ENCODE results near the gene SMIM13.

The SMIM13 gene

GRCh38 chr6:11121851-11122250, 28.2 kb downstream of the SMIM13 start:
- no peak for DNase-seq (ENCODE audit: low read depth in 2 of 2)

- DNase-seq (ENCODE audit: low read depth in 2 of 2), result no peak
These were observed 28.7 kb downstream of the SMIM13 start for GRCh38 chr6:11122380-11122779.

GRCh38 chr6:11123978-11124377, 30.3 kb downstream of the SMIM13 start:
- DNase-seq (ENCODE audit: low read depth in 2 of 2), result no peak

GRCh38 chr6:11126876-11127275, 33.2 kb downstream of the SMIM13 start:
- no peak for DNase-seq (ENCODE audit: low read depth in 2 of 2)

GRCh38 chr6:11128608-11129007, 35.0 kb downstream of the SMIM13 start:
- DNase-seq (ENCODE audit: low read depth in 2 of 2), result no peak

GRCh38 chr6:11129908-11130565, 36.4 kb downstream of the SMIM13 start:
- DNase-seq (ENCODE audit: low read depth in 2 of 2), result no peak

GRCh38 chr6:11130605-11131004, 37.0 kb downstream of the SMIM13 start:
- no peak for DNase-seq (ENCODE audit: low read depth in 2 of 2)

- DNase-seq (ENCODE audit: low read depth in 2 of 2), result no peak
These were observed 38.7 kb downstream of the SMIM13 start for GRCh38 chr6:11132194-11132888.

GRCh38 chr6:11133281-11133680, 39.6 kb downstream of the SMIM13 start:
- no peak for DNase-seq (ENCODE audit: low read depth in 2 of 2)

GRCh38 chr6:11136809-11137208, 43.2 kb downstream of the SMIM13 start:
- DNase-seq (ENCODE audit: low read depth in 2 of 2), result no peak

- DNase-seq (ENCODE audit: low read depth in 2 of 2), result no peak
These were observed 45.7 kb downstream of the SMIM13 start for GRCh38 chr6:11139051-11139960.

GRCh38 chr6:11140056-11140455, 46.4 kb downstream of the SMIM13 start:
- no peak for DNase-seq (ENCODE audit: low read depth in 2 of 2)

- DNase-seq (ENCODE audit: low read depth in 2 of 2), result no peak
These were observed 47.7 kb downstream of the SMIM13 start for GRCh38 chr6:11141295-11141694.

GRCh38 chr6:11142296-11143027, 48.8 kb downstream of the SMIM13 start:
- DNase-seq (ENCODE audit: low read depth in 2 of 2), result no peak

GRCh38 chr6:11143394-11144371, 50.0 kb downstream of the SMIM13 start:
- DNase-seq (ENCODE audit: low read depth in 2 of 2), result no peak

- DNase-seq (ENCODE audit: low read depth in 2 of 2), result peak; percentile 44 to 60
These were observed 50.8 kb downstream of the SMIM13 start for GRCh38 chr6:11144393-11144851.

- no peak for DNase-seq (ENCODE audit: low read depth in 2 of 2)
These were observed 52.6 kb downstream of the SMIM13 start for GRCh38 chr6:11146117-11146826.

- DNase-seq (ENCODE audit: low read depth in 2 of 2), result no peak
These were observed 55.9 kb downstream of the SMIM13 start for GRCh38 chr6:11149551-11149950.

GRCh38 chr6:11151488-11151887, 57.9 kb downstream of the SMIM13 start:
- no peak for DNase-seq (ENCODE audit: low read depth in 2 of 2)

- DNase-seq (ENCODE audit: low read depth in 2 of 2), result no peak
These were observed 58.9 kb downstream of the SMIM13 start for GRCh38 chr6:11152581-11152980.

Measured in stimulated activated CD4-positive, alpha-beta T cell treated with anti-CD3 and anti-CD28 coated beads, Interleukin-1b, Interleukin-23, amount 100 ng/mL, for 1 hour (primary cell).